Germinal center (tissue), 1 donor: Measurements from ENCODE around the gene WDR27.
A peak's percentile ranks its signal among the peaks of the same experiment; 100 is the strongest.
"Not testable (repeated sequence)": the region's sequence is repeated elsewhere in the genome, so short reads cannot be mapped to it uniquely, and the experiment has no call there.

Experiments
- DNase-seq: peaks from one replicate; pipeline ENCODE4 v3.0.0; 2012; ENCODE audit warnings: mixed read lengths, low spot score

Gene WDR27

DNA sequence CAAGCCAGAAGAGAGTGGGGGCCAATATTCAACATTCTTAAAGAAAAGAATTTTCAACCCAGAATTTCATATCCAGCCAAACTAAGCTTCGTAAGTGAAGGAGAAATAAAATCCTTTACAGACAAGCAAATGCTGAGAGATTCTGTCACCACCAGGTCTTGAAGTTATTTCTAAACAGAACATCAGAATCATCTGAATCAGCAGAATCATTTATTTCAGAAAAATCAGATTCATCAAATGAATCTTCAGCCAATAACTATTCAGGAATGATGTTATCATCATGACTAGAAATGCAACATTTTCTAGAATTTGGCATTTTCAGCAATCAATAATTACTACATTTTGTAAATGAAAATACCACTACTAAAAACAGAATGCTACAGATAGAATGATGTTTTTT lies 100.7 kb downstream of the WDR27 start:
- not testable (repeated sequence) for DNase-seq

DNA sequence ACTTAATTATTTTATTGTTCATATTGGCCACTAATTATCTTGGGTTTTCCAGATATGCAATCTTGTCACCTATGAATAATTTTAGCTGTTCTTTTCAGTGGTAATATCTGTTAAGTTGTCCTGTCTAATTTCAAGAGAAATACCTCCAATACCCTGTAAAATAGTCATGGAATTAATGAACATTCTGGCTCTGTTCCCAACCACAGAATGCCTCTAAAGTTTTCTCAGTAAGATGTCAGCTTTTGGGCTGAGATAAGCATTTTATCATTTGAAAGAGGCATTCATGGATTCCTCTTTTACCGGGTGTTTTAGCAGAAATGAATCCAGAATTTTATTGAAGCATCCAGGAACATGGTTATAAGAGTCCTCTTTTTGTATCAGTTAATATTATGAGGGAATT lies 109.3 kb downstream of the WDR27 start:
- no peak for DNase-seq

DNA sequence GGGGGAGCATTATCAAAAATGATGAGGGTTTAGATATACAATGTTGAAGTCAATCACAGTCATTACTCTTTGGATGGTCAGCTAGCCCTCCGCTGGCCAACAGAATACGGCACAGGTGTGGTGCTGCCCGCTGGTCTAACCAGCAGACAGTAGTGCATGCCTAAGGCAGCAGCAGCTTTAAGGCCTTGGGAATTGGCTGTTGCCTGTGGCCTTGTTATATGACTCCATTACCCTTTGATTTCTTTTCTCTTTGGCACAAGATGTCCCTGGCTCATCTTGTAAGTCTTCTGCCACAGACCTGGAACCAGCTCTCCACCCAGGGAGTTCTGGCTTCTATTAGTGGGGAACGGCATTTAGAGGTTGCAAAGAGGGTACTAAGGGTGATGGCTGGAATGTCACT lies 110.2 kb downstream of the WDR27 start:
- no peak for DNase-seq

GRCh38 chr6:169590376-169590939 lies 111.4 kb downstream of the WDR27 start:
- no peak for DNase-seq

DNA sequence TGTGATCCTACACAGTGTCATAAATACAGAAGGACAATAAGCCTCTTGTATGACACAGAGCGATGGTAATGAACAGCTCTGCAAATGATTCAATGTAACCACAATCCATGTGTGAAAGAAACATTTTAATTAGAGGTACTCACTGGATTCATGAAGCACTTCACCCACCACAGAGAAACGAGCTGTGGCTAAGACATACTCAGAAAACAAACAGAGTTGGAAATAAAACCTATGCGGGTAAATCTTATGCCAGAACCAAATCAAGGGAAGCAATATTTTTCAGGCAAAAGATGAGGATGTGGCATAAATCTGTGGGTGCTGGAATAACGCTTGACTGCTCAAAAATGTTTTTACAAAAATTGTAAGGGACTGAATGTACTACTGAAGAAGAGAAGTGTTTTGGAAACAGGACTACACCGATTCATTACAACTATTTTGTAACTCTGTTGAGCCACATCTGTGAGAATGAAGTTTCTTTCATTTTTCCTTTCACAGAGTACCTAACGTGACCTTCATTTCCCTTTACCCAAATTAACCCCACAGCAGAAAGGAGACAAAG lies 112.1 kb downstream of the WDR27 start:
- peak; percentile 59 for DNase-seq

GRCh38 chr6:169589293-169589692 lies 112.5 kb downstream of the WDR27 start:
- DNase-seq = peak; percentile 29

DNA sequence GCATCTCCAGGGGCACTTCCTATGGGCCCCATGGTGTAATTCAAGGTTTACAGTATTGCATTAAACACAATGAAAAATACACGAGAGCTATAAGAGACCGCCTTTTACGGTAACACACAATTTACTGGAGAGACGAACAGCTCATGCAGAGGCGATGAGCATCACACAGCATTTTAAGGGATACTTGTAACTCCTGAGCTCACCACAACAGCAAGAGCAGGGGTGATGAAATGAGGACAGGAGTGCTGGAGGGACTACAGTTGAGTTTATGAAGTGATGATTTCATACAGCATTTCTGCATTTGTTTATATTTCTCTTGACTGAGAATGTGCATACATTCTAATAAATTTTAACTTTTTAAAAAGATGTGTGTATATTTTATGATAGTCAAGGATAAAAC lies 113.9 kb downstream of the WDR27 start:
- DNase-seq = no peak

DNA sequence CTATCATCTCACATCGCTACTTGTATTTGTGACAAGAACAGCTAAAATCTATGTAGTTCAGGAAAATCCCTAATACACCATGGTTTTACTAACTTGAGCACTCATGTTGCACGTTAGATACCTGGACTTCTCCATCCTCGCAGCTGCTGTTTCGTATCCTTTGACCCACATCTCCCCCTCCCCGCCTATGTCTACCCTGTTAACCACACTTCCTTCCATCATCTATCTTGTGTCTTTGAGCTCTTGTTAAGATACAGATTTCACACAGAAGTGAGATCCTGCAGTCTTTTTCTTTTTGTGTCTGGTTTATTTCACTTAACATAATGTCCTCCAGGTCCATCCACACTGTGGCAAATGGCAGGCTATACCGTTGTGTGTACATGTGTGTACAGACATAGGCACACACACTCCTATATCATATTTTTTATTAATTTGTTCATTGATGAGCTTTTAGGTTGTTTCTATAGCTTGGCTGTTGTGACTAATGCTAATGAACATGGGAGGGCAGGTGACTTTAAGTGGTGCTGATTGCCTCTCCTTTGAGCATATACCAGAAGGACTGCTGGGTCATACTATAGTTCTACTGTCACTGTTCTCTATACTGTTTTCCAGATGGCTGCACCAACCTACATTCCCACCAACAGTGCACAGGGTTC lies 117.8 kb downstream of the WDR27 start:
- DNase-seq = no peak

GRCh38 chr6:169579407-169580111 lies 122.3 kb downstream of the WDR27 start:
- no peak for DNase-seq

- DNase-seq = no peak
These were observed 123.9 kb downstream of the WDR27 start for GRCh38 chr6:169577974-169578373.

DNA sequence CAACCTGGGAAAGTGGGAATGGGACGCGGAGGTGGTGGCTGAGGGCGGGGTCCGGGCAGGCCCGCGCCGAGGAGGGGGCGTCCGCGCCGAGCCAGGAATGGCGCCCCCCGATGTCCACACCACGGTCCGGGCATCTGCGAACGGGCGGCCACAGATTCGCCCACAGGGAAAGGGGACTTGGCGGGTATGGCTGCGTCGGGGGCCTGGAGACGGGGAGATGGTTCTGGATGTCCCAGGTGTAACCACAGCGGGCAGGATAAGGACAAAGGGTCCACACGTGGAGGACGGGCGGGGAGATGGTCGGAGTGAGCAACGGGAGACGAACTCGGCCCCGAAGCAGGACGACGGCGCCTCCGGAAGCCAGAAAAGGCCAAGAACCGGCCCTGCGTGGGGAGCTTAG lies 124.6 kb downstream of the WDR27 start:
- no peak for DNase-seq

- DNase-seq = no peak
These were observed 126.0 kb downstream of the WDR27 start for GRCh38 chr6:169575821-169576220.

GRCh38 chr6:169575365-169575764 lies 126.5 kb downstream of the WDR27 start:
- DNase-seq = no peak

DNA sequence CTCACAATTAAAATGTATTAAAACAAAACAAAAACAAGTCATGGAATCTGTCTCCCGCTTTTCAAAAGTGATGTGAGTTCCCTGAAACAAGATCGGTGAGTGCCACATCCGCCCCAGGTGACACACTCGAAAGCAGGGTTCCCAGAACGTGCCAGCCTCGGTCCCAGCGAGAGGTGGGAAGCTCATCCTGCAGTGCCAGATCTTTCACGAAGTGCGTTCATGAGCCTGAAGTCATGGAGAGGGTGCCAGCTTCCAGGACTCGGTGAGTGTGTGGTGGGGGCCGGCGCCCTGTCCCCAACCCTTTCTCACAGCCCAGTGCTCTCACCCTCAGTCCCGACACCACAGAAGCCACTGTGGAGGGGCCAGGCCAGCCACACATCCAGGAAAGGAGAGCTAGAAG lies 127.4 kb downstream of the WDR27 start:
- no peak for DNase-seq

GRCh38 chr6:169573883-169574282 lies 127.9 kb downstream of the WDR27 start:
- no peak for DNase-seq

DNA sequence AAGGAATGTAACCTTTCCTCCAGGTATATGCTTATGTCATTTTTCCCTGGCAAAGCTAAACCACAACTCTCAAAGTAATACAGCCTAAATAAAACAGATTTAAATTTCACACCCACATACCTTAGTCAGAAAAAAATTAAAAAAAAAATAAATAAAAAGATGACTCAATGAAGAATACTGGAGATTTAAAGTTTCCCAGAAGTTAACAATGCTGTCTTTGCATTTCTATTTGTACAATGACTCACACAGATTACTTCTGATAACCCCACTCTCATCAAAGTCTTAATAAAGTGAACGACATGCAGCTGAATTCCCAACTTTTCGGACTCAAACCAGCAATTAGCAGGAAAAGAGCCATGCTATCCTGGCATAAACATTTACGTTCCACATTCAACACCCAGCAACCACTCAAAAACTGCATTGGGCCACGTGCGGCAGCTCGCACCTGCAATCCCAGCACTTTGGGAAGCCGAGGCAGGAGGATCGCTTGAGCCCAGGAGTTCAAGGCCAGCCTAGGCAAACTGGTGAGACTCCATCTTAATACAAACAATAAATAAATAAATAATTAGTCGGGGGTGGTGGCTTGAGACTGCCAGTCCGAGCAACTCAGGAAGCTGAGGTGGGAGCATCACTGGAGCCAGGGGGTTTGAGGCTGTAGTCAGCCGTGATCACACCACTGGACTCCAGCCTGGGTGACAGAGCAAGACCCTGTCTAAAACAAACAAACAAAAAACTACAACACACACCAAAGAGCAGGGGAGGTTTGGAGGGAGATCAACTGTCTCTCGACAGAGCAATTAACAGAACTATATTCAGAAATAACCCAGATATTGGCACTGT lies 130.5 kb downstream of the WDR27 start:
- DNase-seq = no peak

DNA sequence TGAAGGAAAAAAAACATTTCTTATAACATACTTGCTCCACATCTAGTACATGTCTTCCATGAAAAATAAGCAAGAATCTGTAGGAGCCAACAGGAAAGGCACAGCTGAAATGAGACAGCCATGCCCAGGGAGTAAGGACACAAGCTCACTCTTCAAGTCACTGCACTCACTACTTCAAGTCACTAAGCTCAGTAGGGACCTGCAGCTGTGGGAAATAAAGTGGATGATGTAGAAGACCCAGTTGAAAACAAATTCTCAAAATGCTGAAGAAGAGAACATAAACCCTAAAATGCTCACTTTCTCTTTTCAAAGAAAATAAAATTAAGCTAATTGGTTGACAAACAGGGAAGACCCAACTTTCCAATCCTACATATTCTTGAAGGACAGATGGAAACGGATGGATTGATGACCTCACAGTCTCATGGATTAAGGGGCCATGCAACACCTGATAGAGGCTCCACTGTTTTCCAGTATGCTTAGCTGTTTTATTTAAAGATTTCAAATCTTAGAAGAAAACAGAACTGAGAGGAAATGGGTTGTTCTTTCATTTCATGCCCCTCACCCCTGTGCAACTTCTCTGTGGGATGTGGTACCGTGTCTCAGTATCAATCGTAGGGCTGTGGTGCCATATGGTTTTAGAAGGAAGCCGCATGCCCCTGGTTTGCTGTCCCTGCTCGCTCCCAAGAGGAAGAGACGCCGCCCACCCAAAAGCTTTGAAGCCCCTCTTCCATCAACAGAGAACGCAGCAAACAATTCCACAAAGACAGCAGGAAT lies 133.3 kb downstream of the WDR27 start:
- no peak for DNase-seq

DNA sequence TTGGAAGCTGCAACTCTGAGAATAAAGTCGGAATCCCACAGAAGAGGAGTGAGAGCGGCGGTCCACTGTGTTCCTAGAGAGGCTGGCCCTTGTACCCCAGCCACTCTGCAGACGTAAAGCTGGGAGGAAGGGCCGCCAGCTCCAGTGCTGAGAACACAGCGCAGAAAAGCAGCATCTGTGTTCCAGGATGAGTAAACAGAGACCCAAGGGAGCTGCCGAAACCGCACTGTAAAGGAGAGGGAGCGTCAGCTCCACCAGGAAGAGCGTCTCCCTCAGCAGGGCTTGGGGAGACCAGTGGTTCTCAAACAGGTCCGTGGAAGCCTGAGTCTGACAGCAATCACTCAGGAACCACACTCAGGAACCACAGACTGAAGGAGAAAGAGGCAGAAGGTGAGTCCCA lies 134.0 kb downstream of the WDR27 start:
- DNase-seq = no peak

DNA sequence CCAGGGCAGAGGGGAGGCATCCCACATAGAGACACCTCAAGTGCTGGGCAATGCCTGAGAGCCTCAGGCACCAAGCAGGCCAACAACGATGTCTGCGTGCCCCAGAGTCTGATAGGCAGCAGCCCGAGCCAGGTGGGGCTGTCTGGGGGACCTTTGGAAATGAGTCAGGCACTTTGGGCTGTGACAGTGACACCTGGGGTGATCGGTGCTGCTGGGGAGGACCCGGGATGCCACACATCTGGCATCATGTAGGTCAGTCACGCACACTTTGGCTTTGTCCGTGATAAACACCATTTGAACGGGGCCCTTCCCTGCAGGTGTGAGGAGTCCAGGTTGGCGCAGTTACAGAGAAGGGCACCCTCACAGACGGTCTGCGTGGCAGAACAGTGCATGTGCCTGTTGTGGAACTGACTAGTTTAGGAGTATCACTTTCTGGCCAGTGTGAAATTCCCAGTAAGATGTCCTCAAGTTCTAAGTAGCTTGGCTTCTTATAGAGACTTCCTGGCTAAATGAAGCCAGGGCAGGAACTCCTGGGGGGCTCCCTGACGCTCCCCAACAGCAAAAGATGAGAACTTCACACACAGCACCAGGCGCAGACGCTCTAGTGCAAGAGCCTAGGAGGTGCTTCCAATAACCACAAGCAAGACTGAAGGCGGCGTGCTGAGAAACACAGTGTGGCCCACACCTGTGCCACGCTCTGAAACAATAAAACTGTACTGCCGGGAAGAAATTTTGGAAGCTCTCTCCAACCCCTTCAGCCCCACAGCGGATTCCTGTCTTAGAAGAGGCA lies 134.7 kb downstream of the WDR27 start:
- no peak for DNase-seq

DNA sequence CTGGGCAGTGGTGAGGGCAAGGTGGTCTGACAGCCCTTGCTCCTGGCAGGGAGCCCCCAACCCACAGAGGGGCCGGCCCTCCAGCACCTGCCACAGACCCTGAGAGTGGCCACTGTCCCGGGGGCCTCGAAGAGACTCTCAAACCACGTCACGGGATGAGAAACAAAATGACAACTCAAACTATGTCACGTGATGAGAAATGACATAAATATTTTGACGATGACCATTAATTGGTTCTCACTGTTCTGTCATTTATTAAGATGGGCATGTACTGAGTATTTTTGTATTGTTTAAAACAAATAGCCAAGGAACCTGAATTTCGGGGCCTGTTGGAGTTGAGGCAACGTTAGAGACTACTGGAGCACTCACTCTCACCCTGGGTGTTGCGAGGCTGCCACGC lies 135.5 kb downstream of the WDR27 start:
- DNase-seq = no peak
